CD4-positive, alpha-beta T cell treated with Interleukin-2 at 100 ng/mL for 4 hours (primary cell): ENCODE data around the gene B3GNT9.

ENCODE experiments used
- DNase-seq: peaks from one replicate; pipeline ENCODE4 v3.0.0-alpha.2; 2020; ENCODE audit warnings: low spot score

Gene B3GNT9, protein sequence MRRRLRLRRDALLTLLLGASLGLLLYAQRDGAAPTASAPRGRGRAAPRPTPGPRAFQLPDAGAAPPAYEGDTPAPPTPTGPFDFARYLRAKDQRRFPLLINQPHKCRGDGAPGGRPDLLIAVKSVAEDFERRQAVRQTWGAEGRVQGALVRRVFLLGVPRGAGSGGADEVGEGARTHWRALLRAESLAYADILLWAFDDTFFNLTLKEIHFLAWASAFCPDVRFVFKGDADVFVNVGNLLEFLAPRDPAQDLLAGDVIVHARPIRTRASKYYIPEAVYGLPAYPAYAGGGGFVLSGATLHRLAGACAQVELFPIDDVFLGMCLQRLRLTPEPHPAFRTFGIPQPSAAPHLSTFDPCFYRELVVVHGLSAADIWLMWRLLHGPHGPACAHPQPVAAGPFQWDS

DNA sequence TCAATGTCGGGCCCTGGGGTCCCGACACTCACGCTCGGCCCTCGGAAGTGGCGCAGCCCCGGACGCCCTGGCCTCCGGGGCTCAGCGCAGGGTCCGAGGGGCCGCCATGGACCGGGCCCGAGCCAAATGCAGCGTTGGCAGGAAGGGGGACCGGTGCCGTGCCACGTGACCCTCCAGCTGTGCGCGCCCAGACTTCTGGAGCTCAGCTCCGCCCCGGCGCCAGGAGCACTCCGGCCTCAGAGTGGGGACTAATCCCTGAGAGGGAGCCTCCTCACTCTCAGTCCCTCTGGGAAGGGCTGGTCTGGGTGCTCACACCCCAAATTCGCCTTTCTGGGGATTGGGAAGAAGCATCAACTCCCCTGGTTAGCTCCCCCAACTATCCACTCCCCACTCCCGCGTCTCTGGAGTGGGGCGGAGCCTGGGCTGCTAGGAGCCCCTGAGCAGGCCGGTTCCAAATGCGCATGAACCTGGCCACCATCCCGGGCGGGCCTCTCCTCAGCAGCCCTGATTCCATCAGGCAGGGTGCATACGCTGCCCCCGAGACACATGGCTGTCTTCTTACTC, at the start of gene B3GNT9:
TSS of gene B3GNT9 (minus strand) at position 166 of the 564 bp plus-strand sequence. CDS start 513 bp downstream, outside the sequence.
- peak; percentile 38 for DNase-seq

DNA sequence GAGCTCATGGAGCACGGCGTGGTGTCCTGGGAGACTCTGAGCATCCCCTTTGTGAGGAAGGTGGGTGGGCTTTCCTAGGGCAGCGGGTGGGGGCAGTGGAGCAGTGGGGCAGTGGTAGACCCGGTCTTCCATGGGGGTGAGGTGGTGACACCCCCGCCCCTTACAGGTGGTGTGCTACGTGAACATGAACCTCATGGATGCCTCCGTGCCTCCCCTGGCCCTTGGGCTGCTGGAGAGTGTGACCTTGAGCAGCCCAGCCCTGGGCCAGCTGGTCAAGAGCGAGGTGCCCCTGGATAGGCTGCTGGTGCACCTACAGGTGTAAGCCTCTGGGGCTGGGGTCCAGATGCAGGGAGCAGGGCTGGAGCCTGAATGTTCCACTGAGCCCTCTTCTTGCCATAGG, 49.7 kb upstream of the B3GNT9 start:
- DNase-seq = no peak

DNA sequence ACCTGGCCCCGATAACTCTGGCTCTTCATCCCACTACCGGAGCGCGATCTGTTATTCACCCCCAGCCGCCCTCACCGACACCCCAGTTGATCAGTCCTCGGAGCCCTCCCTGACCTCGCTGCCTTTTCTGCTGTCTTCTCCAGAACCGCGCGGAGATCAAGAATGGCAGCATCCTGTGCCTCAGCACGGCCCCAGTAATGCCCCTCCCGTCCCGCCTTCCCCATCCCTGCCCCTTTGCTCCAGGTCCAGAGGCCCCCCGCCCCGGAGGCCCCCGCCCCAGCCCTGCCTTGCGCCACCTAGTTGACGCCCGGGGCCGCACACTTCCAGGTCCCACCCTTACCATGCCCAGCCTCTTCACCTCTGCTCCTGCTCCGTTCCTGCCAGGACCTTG, 49.0 kb upstream of the B3GNT9 start:
- no peak for DNase-seq

DNA sequence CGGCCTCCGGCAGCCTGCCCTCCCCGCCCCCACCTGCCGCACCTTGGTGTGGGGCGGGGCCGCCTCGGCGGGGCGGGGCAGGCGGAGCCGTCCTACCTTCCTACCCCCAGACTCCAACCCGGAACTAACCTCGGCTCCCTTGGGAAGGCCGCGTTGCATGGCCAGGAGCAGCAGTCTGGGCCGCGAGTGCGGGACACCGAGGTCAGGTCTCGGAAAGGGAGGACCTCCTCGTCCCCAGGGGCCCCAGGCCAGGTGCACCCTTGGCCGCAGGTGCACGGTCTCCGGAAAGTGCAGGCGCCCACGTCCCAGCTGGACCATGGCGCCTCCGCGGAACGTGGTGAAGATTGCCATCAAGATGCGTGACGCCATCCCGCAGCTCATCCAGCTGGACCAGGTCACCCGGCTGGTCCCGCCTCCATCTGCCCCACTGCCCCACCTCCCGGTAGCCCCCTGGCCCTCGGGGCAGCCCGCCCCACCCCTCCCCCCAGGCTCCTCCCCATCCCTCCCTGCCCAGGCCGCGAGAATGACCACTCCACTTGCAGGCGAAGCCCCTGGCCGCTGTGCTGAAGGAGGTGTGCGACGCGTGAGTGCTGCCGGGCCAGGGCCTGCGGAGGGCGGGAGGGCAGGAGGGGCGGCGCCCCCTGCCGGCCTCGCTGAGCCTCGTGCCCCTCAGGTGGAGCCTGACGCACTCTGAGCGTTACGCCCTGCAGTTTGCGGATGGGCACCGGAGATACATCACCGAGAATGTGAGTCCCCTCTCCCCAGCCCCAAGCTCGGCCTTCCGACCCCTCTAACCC, 48.4 kb upstream of the B3GNT9 start, which contains the start of gene ELMO3:
TSS of gene ELMO3 (plus strand) at position 121 of the 797 bp plus-strand sequence. CDS start at position 317, 196 bp downstream.
- no peak for DNase-seq

DNA sequence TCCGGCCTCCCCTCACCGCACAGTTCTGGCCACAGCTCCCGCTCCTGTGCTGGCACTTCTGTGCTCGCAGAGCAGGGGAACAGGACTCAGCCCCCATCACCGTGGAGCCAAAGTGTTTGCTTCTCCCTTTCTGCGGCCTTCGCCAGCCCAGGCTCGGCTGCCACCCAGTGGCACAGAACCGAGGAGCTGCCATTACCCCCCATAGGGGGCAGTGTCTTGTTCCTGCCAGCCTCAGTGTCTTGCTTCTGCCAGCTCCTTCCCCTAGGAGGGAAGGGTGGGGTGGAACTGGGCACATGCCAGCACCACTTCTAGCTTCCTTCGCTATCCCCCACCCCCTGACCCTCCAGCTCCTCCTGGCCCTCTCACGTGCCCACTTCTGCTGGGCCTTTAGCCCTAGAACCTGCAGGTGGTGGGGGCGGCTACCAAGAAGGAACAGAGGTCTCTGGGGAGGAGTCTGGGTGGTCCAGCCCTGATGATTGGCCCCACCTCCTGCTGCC, 47.5 kb upstream of the B3GNT9 start:
- no peak for DNase-seq

DNA sequence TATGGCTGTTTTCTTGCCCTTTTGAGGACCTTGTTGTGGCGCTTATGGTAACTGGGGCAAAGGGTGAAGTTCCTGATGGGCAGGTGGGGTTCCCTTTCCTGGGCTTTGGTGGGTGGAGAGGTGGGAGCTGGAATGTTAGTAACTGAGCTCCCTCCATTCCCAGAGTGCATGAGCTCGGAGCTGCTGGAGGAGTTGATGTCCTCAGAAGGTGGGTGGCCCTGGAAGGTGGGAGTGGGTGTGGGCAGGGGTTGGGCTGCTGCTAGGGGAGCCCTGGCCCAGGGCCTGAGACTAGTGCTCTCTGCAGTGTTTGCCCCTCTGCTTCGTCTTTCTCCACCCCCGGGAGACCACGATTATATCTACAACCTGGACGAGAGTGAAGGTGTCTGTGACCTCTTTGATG, 46.9 kb upstream of the B3GNT9 start:
- no peak for DNase-seq

DNA sequence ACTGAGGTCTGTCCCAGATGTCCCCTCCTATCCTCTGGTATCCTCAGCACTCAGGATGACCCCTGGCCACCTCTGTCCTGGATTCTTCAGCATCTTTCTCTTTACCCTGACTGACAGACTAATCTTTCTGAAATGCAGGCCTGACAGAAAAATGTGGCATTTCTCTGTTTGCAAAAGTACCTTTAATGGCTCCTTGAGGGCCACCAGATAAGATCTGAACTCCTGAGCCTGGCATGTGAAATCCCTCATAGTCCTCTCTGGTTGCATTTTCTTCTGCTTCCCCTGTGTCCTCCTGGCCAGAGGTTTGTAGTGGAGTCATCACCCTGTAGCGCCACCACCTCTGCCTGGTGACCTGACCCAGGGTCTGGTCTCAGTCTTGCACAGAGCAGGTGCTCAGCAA, 46.1 kb upstream of the B3GNT9 start:
- no peak for DNase-seq

DNA sequence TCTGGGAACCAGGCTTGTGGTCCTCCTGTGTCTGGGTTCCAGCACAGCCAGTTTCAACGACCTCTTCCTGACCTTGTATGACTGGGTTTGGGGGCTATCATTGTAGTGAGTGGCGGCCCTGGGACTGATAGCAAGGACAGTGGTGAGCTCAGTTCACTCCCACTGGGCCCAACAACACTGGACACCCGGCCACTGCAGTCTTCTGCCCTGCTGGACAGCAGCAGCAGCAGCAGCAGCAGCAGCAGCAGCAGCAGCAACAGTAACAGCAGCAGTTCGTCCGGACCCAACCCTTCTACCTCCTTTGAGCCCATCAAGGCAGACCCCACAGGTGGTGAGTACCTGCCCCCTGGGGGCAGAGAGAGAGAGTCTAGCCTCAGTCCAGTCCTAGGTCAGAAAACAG, 44.9 kb upstream of the B3GNT9 start:
- no peak for DNase-seq

DNA sequence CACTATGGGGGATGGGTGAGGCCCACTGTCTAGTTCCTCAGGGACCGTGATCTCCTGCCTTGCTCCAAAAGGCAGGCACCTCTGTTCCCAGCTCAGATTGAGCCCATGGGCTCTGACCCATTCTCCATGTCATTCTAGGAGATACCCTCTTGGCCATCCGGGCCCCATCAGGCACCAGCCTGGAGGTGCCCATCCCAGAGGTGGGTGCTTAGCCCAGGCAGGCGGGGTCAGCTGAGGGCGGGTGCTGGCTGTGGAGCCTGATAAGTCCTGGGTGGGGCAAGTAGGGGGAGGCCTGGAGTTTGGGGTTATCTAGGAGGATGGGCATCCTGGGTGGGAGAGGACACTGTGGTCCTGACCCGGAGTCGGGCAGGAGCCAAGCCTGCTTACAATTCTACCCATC, 43.5 kb upstream of the B3GNT9 start:
- no peak for DNase-seq

DNA sequence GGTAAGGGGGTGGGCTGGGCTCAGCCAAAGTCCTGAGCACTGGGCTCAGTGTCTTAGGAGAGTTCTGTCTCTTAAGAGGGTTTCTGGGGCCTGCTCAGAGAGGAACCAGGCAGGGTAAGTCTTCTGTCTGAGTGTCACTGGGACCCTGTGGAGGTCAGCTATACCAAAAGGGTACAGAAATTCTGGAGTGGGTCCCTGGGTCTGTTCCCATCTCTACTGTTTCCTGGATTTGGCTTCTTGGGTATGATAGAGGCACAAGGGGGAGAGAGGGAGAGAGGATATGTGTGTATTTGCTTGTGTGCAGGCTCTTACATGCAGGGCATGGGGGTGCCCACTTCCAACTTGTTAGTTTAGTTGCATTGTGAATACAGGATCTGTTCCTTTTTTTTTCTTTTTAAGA, 42.7 kb upstream of the B3GNT9 start:
- DNase-seq = no peak

DNA sequence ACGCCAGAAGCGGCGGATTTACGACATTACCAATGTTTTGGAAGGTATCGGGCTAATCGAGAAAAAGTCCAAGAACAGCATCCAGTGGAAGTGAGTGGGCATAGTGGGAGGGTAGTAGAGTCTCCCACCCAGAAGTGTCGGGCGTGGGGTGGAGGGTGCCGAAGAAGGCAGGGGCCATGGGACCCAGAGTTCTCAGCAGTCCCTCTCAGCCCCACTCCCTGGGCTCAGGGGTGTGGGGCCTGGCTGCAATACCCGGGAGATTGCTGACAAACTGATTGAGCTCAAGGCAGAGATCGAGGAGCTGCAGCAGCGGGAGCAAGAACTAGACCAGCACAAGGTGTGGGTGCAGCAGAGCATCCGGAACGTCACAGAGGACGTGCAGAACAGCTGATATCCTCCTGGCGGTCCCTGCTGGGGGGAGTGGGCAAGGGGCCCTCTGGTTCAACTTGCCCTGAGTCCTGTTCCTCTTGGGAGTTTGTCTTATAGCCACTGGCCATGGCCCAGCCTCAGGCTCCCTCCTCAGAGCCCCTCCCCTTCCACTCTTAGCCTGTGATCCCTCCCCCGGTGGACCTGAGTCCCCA, 42.1 kb upstream of the B3GNT9 start:
- DNase-seq = no peak

DNA sequence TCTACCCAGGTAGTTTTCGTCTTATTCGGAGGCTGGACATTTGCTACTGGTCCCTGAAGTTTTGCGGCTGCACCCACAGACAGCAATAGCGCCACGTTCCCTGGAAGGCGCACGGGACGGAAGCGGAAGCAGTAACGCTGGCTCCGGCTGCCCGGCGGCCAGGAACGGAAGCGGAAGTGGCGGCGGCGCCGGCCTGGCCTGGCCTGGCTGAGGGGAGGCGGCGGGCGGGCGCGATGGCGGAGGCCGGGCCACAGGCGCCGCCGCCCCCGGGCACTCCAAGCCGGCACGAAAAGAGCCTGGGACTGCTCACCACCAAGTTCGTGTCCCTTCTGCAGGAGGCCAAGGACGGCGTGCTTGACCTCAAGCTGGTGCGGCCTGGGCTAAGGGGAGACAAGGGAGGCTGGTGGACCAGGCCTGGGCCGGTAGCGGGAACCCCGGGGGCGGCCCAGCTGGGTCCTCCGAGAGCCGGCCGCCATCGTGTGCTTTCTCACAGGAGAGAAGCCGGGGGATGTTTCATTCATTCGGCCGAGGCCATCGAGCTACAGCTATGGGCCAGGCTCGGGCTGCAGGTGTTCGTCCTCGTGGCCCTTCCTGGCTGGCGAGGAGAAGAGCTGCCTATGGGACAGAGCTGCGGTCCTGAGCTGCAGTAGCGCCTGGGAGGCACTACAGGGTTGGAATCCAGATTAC, 41.3 kb upstream of the B3GNT9 start, which contains the start of gene E2F4:
TSS of gene E2F4 (plus strand) at position 161 of the 687 bp plus-strand sequence. CDS start at position 234, 73 bp downstream.
- DNase-seq = peak; percentile 87

DNA sequence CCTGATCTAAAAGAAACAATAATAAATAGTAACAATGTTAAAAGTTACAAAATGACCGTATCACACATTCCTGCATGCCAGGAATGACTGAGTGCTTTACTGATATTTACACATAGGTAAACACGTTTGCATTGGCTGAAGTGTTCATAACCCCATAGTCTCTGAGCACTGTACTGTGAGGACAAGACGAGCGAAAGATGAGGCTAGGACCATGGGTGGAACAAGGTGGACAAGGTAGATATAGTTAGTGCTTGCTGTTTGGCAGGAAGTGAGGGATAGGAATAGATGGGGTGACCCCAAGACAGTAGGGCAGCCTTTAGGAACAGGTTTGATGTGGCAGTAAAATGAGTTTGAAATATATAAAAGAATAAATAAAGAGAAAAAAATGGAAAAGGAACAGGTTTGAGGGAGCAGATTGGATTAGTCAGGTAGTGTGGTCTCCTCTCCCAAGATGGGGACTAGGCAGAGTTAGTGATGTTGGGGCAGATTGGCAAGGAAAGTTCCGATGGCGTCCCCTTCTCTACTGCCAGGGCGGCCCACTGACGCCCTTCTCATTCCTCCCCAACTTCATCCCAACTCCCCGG, 40.7 kb upstream of the B3GNT9 start:
- DNase-seq = no peak

DNA sequence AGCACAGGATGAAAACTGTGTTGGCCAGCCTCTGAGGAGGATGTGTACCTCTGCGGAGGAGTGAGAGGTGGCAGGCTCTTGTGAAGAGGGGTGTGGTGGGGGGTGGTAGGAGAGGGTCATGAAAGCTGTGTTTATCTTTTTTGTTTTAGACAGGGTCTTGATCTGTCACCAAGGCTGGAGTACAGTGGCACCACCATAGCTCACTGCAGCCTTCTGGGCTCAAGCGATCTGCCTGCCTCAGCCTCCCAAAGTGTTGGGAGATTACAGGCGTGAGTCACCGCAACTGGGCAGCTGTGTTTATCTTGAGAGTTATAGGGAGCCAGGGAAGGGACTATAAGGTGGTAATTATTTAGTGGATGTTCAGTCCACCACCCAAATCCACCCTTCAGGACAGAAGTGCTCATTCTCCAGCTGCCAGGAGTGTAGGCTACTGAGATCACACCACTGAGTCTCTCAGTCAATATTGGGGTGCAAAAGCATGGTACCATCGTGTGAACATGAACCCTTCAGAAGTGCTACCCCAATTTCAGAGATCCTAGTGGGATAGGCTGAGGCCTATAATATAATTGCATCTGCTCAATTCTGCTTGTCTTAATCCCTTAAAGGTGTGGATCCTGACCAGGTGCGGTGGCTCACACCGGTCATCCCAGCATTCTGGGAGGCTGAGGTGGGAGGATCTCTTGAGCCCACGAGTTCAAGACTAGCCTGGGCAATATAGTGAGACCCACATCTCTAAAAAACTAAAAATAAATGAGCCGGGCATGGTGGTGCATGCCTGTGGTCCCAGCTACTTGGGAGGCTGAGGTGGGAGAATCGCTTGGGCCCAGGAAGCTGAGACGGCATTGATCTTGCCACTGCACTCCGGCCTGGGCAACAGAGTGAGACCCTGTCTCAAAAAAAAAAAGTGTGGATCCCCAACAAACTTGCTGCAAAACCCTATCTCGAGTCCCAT, 39.9 kb upstream of the B3GNT9 start:
- DNase-seq = no peak

DNA sequence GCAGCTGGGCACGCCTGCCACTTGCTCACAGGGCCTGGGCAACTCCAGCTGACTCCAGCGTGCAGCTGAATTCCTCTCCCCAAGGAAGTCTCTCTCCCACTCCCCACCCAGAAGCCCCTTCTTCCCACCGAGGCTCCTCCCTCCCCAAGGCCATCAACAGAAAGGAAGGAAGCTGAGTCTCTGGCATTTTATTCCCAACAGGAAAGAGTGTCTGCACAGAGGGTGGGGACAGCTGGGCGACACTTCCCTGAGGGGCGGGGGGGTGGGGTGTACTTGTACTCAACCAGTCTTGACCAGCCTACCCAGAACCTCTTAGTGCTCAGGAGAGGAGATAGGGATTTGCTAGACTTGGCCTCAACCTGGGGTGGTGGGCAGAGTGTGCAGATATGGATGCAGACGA, 39.2 kb upstream of the B3GNT9 start, which contains the start of gene EXOC3L1:
TSS of gene EXOC3L1 (minus strand) at position 96 of the 400 bp plus-strand sequence. CDS start 460 bp downstream, outside the sequence.
- DNase-seq = no peak

DNA sequence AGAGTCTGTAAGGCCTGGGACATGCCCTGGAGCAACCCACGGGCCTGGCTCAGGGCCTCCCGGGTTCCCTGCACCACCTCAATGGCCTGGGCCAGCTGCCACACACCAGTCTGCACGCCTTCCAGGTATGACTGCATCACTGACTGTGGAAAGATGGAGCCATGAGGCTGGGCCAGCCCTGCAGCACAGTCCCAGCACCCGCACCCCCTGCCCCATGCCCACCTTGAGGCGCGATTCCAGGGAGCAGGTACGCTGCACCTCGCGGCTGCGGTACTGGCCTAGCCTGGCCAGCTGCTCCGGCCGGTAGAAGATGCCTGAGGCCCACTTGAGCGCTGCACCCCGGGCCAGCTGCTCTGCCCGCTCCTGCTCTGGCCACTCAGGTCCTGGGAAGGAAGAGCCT, 38.0 kb upstream of the B3GNT9 start:
- DNase-seq = no peak

DNA sequence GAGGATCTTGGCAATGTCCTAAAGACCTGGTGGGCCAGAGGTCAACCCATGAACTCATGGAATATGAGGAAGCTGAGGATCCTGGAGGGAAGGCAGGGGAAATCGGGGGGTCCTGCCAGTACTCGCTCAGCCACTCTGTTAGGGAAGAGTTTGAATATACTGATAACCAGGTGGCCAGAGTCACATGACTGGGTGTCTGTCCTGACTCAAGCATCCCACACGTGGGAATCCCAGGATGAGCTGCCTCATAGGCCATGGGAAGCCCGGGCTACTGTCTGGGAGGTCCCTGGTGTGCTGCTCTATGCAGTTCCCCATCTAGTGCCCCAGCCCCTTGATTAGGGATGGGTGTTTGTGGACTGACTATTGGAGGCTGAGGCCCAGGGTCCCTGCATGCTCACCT, 37.5 kb upstream of the B3GNT9 start:
- DNase-seq = no peak

DNA sequence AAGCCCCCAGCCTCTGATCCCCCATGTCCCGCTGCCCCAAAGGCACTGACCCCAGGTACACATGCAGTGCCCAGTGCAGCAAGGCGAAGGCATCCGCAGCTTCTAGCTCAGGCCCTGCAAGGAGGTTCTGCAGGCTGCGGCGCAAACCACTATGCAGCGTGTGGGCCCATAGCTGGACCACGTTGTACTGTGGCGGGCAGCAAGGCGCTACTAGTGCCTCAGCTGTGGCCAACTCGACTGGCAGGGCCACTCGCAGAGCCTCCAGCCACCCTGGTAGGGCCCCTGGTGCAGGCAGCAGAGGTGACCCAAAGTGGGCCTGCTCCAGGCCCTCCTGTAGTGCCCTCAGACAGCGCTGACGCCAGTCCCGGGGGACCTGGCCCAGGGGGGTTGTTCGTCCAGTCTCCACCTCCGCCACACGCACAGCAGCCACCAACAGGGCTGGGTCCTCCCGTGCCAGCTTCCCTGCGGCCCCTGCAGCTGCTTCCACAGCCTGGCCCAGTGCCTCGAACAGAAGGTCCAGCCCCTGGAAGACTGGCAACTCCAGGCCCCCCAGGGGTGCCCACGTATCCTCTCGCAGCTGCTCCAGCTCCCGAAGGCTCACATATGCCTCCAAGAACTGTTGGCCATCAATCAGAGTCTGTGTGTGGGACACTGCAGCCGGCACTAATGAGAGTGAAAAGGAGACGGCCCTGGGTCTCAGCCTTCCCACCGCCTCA, 36.5 kb upstream of the B3GNT9 start:
- no peak for DNase-seq

DNA sequence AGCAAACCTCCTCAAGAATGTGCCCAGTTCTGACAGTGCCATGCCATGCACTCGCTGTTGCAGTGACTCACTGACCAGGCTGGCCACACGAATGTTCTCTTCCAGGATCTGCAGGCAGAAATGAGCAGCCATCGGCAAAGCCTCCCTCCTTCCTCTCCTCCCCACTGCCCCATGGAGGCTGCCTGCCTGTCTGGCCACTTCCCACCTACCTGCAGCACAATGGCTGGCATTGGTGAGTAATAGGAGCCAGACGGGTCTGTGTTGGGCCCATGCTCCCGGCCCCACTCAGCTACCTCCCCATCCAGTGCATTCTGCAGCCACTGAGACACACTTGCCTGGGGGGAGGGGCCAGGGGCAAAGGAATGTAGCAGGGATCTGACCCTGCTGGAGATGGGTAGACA, 35.8 kb upstream of the B3GNT9 start:
- no peak for DNase-seq
